Middle frontal gyrus (tissue), 1 donor: ENCODE data around the gene CRY2.
A peak's percentile ranks its signal among the peaks of the same experiment; 100 is the strongest.
"Not testable (repeated sequence)": the region's sequence is repeated elsewhere in the genome, so short reads cannot be mapped to it uniquely, and the experiment has no call there.

Experiments used
- DNase-seq: peaks from one replicate; pipeline ENCODE4 v3.0.0-alpha.2; 2015; ENCODE audit warnings: low spot score; ENCODE audit errors: extremely low spot score

CRY2 gene

GRCh38 chr11:45899086-45899447 is 51.8 kb downstream of the CRY2 start:
- DNase-seq: no peak

DNA sequence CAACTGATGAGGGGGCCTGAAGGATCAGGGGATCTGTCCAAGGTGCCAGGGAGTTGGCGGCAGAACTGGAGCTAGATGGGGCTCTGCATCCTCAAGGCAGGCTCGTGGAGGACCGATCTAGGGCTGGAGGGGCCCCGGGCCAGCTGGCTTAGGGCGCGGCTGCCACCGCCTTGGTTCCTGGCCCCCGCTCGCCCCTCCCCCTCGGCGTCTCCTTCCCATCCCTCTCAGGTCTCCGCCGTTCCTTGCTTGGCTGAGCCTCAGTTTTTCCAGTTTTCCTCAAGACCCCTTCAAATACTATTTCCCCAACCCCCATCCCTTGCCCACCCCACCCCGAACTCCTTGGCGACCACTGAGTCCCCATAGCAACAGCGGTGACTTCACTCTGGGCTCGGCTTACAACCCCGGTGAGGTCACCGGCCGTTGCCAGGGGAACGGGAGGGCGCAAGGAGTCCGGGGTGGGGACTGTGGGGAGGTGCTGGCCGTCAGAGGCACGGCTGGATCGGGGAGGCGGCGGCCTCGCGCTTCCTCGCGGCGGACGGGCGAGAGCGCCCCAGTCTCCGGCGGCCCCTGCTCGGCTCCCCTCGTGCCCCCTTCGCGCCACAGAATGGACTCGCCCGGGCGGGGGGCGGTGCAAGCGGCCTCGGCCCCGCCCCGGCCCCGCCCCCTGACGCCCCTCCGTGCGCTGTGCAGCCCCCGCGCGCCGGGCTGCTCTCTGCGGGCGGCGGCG is 52.3 kb downstream of the CRY2 start:
- peak; percentile 82 for DNase-seq

- DNase-seq: not testable (repeated sequence)
Observed at GRCh38 chr11:45900175-45900800, 53.0 kb downstream of the CRY2 start.

DNA sequence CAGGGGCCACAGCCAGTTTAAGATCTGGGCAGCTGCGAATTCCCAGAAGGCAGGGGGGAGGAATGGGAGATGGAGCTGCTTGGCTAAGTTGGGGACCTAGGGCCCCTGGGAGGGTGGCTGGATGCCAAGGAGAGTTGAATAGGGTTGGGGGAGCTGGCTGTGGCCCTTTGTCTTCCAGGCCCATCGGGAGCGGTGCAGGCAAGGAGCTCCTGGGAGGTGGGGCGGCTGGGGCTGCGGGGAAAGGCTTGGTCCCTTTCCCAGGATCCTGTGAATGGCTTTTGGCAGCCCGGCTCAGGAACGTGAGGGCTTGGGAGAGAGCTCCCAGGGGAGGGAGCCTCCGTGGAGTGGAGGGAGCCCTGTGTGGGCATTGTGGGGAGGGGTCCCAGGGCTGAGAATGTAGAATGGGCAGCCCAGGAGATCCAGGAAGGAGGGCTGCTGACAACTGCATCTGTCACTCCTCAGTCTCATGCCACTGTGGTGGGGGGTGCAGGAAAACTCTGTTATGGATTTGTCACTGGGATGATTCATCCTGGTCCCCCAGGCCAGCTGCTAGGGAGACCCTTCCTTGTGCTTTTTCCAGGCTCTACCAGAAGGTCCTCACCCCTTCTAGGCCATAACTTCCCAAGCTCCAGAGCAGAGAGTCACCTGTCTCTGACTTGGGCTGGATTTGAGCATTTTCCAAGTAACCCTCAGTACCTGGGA is 53.8 kb downstream of the CRY2 start:
- DNase-seq: no peak

GRCh38 chr11:45901626-45902025 is 54.4 kb downstream of the CRY2 start:
- peak; percentile 55 for DNase-seq

GRCh38 chr11:45902452-45903380 is 55.4 kb downstream of the CRY2 start:
- DNase-seq: no peak

DNA sequence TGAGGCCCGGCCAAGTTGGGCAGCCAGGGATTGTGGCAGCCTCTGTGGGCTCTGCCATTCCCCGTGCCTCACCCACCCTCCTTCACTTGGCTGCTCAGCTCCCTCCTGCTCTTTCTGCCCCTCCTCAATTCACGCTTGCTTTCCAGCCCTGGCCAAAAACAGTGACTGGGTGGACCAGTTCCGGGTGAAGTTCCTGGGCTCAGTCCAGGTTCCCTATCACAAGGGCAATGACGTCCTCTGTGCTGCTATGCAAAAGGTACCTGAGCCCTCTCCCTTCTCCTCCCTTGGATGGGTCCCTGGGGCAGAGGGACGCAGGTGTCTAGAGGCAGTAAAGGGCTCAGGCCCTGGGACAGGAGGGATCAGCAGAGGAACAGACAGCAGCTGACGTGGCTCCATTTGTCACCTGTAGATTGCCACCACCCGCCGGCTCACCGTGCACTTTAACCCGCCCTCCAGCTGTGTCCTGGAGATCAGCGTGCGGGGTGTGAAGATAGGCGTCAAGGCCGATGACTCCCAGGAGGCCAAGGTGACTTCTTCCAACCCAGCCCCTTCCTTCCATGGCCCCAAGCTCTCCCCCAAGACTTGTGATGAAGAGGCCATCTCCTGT is 57.1 kb downstream of the CRY2 start:
- DNase-seq: no peak

DNA sequence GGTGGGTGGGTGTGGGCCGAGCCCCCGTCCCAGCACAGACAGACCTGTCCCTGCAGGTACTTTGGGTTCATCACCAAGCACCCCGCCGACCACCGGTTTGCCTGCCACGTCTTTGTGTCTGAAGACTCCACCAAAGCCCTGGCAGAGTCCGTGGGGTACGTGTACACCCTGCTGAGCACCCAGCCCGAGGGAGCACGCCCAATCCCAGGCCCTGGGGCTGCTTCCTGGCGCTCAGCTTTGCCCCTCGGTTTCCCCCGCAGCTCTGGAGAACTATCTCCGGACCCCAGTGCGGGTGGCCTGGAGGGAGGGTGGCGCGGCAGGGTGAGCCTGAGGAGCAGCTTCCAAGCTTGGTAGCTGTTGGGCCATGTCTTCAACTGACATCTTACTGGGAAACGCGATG is 57.8 kb downstream of the CRY2 start:
- DNase-seq: no peak

DNA sequence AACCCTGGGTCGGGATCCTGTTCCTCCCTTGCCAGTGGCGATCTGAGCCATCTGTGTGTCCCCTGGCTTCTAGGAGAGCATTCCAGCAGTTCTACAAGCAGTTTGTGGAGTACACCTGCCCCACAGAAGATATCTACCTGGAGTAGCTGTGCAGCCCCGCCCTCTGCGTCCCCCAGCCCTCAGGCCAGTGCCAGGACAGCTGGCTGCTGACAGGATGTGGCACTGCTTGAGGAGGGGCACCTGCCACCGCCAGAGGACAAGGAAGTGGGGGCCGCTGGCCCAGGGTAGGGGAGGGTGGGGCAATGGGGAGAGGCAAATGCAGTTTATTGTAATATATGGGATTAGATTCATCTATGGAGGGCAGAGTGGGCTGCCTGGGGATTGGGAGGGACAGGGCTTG is 58.3 kb downstream of the CRY2 start:
- DNase-seq: not testable (repeated sequence)

DNA sequence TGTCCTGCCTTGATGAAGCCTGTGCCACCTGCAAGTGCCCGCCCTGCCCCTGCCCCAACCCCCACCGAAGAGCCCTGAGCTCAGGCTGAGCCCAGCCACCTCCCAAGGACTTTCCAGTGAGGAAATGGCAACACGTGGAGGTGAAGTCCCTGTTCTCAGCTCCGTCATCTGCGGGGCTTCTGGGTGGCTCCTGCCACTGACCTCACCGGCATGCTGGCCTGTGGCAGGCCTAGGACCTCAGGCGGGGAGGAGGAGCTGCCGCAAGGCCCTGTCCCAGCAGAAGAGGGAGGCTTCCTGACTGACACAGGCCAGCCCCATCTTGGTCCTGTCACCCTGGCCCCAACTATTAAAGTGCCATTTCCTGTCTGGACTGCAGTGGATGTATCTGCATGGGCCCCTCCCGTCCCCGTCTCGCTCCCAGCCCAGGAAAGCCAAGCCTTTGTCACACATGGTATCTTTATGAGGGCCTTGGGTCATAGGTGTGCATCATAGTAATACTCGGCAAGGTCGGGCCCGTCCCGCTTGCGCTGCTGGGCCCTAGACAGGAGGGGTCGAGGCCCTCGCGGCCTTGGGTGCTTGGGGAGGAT is 58.9 kb downstream of the CRY2 start:
- no peak for DNase-seq

- DNase-seq: no peak
Observed at GRCh38 chr11:45906965-45907611, 59.8 kb downstream of the CRY2 start, which contains the start of gene FREY1. Gene FREY1, minus strand, starts transcription at chr11:45907271. Its CDS starts 26 bp downstream, at chr11:45907245.

GRCh38 chr11:45907911-45908370 is 60.7 kb downstream of the CRY2 start:
- no peak for DNase-seq

DNA sequence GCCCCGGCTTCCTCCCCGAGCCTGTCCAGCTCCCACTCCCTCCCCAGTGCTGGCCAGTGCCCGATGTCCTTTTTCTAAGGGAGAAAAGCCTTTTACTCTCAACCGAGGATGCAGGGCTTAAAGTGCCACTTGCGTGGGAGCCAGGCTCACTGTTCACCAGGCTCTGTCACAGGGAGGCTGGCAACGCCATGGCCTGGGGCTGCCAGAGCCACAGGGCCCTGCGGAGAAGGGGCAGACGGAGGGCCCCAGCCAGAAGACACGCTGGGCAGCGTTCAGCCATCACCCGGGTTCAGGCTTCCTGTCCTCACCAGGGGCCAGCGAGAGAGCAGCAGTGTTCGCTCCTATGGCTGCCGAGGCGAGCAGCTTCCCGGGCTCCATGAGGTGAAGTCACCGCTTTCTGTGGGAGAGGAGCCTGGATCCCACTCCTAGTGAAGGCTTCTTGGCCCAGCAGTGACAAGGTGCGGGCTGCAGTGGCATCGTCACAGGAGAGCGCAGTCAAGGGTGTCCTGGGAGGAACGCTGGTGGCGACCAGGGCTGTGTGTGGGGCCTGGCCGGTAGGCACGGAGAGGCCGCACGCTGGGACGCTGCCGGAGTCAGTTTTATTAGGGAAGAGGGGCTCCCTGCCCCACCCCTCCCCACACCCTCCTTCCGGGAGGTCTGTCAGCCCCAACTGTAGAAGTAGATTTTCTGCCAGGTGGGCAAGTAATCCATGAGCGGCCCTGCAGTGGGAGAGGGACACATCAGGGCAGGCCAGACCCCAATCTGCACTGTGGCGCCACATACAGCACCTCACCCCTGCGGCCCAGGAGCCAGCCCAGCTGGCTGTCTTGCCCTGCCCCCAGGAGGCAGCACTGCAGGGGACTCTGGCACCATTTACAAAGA is 62.6 kb downstream of the CRY2 start:
- no peak for DNase-seq

DNA sequence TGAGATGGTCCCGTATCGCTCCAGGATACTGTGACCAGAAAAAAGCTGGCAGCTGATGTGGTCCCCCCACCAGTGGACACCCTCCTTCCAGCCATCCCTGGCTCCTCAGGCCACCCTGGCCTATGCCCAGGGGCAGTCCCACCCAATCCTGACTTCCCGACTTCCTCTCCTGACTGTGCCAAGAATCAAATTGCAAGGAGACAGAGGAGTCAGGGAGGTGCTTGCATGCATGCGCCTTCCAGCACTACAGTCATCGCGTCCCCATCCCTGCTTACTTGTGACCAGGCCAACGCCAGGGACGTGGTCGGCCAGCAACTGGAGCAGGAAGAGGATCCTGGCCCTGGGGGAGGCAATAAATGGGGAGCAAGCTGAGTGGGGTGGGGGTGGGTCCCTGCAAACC is 63.3 kb downstream of the CRY2 start:
- no peak for DNase-seq

GRCh38 chr11:45913514-45913913 is 66.2 kb downstream of the CRY2 start:
- no peak for DNase-seq

DNA sequence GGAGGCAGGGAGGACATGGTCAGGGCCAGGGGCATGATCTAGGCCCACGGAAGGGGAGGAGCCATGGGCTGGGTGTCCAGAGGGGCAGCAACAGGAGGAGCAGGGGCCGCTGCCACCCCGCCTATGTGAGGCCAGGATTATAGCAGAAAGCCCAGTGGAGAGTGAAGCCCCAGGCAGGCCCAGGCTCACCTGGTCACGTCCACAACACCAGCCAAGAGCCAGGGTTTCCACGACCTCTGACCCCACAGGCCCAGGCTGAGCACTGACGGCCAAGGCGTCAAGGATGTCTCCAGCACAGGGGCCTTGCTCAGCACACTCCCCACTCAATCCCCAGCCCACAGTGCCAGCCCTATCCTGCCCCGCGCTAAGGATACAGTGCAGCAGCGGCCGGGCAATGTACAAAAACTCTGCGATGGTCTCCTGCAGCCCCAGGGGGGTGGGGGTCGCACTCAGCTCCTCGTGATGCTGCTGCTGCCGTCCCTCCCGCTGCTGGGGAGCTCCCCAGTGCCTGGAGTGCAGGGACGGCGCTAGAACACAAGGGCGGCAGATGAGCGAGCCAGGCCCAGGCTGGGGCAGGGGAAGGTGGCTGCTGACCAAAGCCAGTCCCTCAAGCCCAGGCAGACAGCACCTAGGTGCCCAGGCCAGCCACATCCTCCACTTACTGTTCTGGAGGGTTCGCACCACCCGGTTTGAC is 66.8 kb downstream of the CRY2 start:
- no peak for DNase-seq

DNA sequence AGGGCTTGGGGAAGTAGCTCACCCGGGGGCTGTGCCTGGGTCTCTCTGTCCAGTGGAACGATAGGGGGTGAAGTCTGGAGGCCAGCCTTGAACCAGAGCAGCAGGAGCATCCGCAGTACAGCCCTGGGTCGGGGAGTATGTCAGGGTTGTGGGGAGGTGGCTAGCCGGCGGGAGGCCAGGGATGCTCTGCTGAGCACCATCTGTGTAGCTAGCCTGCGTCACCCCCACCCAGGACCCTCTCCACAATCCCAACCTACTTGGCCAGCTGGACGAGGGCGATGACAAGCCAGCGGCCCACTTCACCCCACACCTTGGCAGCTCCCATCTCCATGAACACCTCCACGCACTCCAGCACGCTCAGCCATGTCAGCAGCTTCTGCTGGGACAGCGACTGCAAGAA is 68.2 kb downstream of the CRY2 start:
- no peak for DNase-seq

DNA sequence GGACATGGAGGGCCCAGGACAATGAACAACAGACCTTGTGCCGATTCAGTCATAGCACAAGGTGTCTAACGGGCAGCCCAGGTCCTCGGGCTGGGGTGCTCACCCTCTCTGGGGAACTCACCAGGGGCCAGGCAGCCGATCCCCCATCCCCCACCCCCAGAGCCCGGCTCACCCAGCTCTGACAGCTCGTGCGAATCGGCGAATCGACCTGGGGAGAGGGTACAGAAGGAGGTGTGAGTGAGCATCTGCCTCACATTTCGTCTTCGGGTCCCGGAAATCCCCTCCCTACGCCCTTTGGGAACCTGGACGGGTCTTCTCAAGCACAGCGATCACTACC is 70.0 kb downstream of the CRY2 start:
- no peak for DNase-seq
